ENCODE results near the gene ARHGAP32. TPM values are rescaled to one million over a fixed set of nuclear protein-coding genes. Genes with fewer than 3 reads are reported as not detected.
"Not testable (repeated sequence)": the region's sequence is repeated elsewhere in the genome, so short reads cannot be mapped to it uniquely, and the experiment has no call there.

ARHGAP32 gene
- total RNA-seq, 1 donor from 2014 or later: 38.4 TPM

DNA sequence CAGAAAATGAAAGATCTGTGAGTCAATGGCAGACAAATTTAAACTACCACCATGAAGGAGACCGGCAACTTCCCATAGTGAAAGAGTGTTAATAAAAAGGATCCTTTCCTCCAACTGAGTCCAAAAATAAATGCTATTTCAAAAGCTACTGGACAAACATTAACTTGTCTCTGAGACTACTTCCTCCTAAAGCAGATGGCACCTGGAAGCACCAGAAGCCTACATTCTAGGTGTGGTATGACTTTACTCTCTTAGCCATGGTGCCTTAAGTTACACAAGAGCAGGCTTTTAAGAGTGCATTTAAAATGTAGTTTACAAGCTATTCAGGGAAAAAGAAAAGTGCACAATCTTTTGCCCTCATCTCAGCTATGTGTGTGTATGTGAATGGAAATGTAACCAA is 2.5 kb downstream of the ARHGAP32 start:
- peaks cover 10% of the 10 kb centered on the region for H3K9me3 Mint-ChIP-seq
- TF ChIP-seq, protein P1, sequence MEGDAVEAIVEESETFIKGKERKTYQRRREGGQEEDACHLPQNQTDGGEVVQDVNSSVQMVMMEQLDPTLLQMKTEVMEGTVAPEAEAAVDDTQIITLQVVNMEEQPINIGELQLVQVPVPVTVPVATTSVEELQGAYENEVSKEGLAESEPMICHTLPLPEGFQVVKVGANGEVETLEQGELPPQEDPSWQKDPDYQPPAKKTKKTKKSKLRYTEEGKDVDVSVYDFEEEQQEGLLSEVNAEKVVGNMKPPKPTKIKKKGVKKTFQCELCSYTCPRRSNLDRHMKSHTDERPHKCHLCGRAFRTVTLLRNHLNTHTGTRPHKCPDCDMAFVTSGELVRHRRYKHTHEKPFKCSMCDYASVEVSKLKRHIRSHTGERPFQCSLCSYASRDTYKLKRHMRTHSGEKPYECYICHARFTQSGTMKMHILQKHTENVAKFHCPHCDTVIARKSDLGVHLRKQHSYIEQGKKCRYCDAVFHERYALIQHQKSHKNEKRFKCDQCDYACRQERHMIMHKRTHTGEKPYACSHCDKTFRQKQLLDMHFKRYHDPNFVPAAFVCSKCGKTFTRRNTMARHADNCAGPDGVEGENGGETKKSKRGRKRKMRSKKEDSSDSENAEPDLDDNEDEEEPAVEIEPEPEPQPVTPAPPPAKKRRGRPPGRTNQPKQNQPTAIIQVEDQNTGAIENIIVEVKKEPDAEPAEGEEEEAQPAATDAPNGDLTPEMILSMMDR (conservative IDR thresholded peaks at IDR 0.05): no peak
- H3K4me1 Mint-ChIP-seq: peaks cover 8% of the 10 kb centered on the region
- H3K36me3 Mint-ChIP-seq (ENCODE audit: low read depth): peaks cover 20% of the 10 kb centered on the region
- no peak overlapping the region for H3K27ac Mint-ChIP-seq (ENCODE audit: unreplicated experiment)
- no peak for DNase-seq (ENCODE audit: low read depth, low spot score)
- H3K27me3 Mint-ChIP-seq (ENCODE audit: low read depth): no peaks in the 10 kb centered on the region
- no peak overlapping the region for H3K4me3 Mint-ChIP-seq

DNA sequence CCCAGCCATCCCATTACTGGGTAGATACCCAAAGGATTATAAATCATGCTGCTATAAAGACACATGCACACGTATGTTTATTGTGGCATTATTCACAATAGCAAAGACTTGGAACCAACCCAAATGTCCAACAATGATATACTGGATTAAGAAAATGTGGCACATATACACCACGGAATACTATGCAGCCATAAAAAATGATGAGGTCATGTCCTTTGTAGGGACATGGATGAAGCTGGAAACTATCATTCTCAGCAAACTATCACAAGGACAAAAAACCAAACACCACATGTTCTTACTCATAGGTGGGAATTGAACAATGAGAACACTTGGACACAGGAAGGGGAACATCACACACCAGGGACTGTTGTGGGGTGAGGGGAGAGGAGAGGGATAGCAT is 7.0 kb downstream of the ARHGAP32 start:
- not testable (repeated sequence) for H3K27me3 Mint-ChIP-seq (ENCODE audit: low read depth); H3K4me3 Mint-ChIP-seq; DNase-seq (ENCODE audit: low read depth, low spot score); H3K27ac Mint-ChIP-seq (ENCODE audit: unreplicated experiment)
- Mint-ChIP-seq H3K9me3 (peaks cover 10% of the 10 kb centered on the region), H3K4me1 (peaks cover 10% of the 10 kb centered on the region), H3K36me3 (ENCODE audit: low read depth) (peaks cover 35% of the 10 kb centered on the region)

DNA sequence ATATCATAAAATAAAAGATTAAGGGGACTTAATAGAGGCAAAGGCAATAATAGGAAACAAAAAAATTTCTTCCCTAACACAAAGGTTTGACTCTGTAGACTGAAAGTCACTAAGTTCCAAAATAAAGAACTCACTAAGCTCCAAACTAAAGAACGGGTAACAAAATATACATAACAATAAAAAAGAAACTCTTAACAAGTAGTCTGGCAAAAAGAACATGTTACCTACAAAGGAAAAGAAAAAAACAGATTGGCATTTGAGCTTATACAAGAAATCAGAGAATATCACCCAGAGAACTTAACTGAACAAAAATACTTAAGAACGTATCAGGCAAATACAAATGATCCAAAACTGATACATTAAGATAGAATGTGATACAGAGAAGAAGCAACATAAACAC is 7.5 kb downstream of the ARHGAP32 start:
- no peak for DNase-seq (ENCODE audit: low read depth, low spot score)
- Mint-ChIP-seq H3K27ac (ENCODE audit: unreplicated experiment) (no peak overlapping the region), H3K27me3 (ENCODE audit: low read depth) (no peaks in the 10 kb centered on the region), H3K4me3 (no peak overlapping the region), H3K4me1 (peaks cover 10% of the 10 kb centered on the region), H3K36me3 (ENCODE audit: low read depth) (peaks cover 35% of the 10 kb centered on the region), H3K9me3 (peaks cover 10% of the 10 kb centered on the region)
- TF ChIP-seq, protein P1 (conservative IDR thresholded peaks at IDR 0.05): no peak

DNA sequence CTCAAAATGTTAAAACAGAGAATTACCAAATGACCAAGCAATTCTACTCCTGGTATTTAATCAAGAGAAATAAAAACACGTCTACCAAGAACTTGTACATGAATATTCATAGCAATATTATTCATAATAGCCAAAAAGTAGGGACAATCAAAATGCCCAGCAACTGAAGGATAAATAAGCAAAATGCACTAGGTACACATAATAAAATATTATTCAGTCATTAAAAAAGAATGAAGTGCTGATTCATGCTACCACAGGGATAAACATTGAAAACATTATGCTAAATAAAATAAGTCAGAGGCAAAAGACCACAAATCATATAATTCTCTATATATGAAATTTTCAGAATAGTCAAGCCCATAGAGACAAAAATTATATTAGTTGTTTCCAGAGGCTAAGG is 24.8 kb downstream of the ARHGAP32 start:
- no peaks in the 10 kb centered on the region for H3K27me3 Mint-ChIP-seq (ENCODE audit: low read depth)
- no peak overlapping the region for H3K27ac Mint-ChIP-seq (ENCODE audit: unreplicated experiment)
- peaks cover 47% of the 10 kb centered on the region for H3K36me3 Mint-ChIP-seq (ENCODE audit: low read depth)
- no peaks in the 10 kb centered on the region for H3K4me1 Mint-ChIP-seq
- TF ChIP-seq, protein P1 (conservative IDR thresholded peaks at IDR 0.05): no peak
- no peak overlapping the region for H3K4me3 Mint-ChIP-seq
- no peak for DNase-seq (ENCODE audit: low read depth, low spot score)
- peaks cover 11% of the 10 kb centered on the region for H3K9me3 Mint-ChIP-seq

DNA sequence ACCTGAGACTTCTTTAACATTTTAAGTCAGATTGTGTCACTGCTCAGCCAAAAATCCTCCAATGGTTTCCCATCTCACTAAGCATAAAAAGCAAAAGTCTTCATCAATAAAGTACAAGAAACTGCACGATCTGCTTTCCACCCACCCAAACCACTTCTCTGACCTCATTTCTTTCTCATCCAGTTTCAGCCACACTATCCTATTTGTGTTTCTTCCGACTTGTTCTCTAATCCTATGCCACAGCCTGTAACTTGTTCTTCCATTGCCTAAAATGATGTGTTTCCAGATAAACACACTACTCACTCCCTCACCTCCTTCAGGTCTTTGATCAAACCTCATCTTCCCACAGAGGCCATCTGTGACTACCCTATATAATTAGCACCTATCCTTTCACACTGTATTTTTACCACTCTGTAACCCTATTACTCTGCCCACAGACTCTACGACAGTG is 28.4 kb downstream of the ARHGAP32 start:
- Mint-ChIP-seq H3K27me3 (ENCODE audit: low read depth) (no peaks in the 10 kb centered on the region), H3K9me3 (peaks cover 6% of the 10 kb centered on the region), H3K36me3 (ENCODE audit: low read depth) (peaks cover 54% of the 10 kb centered on the region), H3K27ac (ENCODE audit: unreplicated experiment) (no peak overlapping the region), H3K4me3 (no peak overlapping the region), H3K4me1 (no peaks in the 10 kb centered on the region)
- no peak for DNase-seq (ENCODE audit: low read depth, low spot score)
- TF ChIP-seq, protein P1 (conservative IDR thresholded peaks at IDR 0.05): no peak

DNA sequence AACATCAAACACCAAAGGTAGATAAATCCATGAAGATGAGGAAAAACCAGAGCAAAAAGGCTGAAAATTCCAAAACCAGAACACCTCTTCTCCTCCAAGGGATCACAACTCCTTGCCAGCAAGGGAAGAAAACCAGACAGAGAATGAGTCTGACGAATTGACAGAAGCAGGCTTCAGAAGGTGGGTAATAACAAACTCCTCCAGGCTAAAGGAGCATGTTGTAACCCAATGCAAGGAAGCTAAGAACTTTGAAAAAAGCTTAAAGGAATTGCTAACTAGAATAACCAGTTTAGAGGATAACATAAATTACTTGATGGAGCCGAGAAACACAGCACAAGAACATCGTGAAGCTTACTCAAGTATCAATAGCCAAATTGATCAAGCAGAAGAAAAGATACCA is 35.0 kb downstream of the ARHGAP32 start:
- not testable (repeated sequence) for H3K4me1 Mint-ChIP-seq; H3K27ac Mint-ChIP-seq (ENCODE audit: unreplicated experiment); H3K27me3 Mint-ChIP-seq (ENCODE audit: low read depth); DNase-seq (ENCODE audit: low read depth, low spot score); H3K4me3 Mint-ChIP-seq
- peaks cover 26% of the 10 kb centered on the region for H3K9me3 Mint-ChIP-seq
- peaks cover 77% of the 10 kb centered on the region for H3K36me3 Mint-ChIP-seq (ENCODE audit: low read depth)

DNA sequence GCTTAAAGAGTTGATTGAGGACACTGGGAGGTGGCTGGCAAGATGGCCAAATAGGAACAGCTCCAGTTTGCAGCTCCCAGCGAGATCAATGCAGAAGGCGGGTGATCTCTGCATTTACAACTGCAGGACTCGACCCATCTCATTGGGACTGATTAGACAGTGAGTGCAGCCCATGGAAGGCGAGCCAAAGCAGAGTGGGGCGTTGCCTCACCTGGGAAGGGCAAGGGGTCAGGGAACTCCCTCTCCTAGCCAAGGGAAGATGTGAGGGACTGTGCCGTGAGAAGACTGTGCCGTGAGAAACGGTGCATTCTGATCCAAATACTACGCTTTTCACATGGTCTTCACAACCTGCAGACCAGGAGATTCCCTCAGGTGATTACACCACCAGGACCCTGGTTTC is 36.4 kb downstream of the ARHGAP32 start:
- Mint-ChIP-seq H3K4me1 (no peaks in the 10 kb centered on the region), H3K4me3 (no peak overlapping the region), H3K9me3 (peaks cover 37% of the 10 kb centered on the region), H3K27ac (ENCODE audit: unreplicated experiment) (no peak overlapping the region), H3K36me3 (ENCODE audit: low read depth) (peaks cover 77% of the 10 kb centered on the region), H3K27me3 (ENCODE audit: low read depth) (no peaks in the 10 kb centered on the region)
- TF ChIP-seq, protein P1 (conservative IDR thresholded peaks at IDR 0.05): no peak
- DNase-seq (ENCODE audit: low read depth, low spot score): no peak

Data from neural crest cell (in vitro differentiated cells).